T1000 (cell line): Measurements from ENCODE around the gene CDCA5.

Experiments used
- DNase-seq: peaks from one replicate; lab custom pipeline; 2025; ENCODE audit warnings: mixed read lengths; lab: John Stamatoyannopoulos, UW

Gene CDCA5

DNA sequence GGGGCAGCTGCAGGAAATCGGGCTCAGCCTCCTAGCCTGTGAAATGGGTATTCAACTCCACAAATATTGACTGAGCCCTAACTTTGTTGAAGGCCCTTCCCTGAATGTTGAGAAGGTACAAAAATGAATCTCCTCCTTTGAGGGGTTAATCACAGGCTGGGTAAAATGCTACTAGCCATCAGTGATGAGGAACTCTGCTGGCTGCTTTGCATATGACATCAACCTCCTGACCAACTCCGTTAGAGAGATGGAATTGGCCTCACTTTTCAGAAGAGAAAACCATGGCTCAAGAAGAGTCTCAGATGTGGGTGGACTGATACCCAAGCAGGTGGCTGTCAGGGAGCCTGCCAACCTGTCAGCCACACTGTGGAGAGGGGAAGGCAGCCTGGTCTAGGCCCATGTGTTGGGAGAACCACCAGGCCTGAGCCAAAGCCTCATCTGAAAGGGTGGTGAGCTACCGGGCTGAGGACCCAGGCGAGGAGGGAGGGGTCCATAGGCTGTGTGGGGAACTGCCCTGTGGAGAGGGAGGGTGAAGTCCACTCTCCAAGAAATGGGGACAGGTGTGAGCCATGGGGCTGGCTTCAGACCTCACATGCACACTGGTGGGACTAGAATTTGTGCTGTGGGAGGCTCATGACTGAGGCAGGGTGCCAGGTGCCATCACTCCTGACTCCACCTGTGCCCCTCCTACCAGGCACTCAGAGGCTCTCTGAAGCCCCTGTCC lies 11.8 kb downstream of the CDCA5 start:
- no peak for DNase-seq

DNA sequence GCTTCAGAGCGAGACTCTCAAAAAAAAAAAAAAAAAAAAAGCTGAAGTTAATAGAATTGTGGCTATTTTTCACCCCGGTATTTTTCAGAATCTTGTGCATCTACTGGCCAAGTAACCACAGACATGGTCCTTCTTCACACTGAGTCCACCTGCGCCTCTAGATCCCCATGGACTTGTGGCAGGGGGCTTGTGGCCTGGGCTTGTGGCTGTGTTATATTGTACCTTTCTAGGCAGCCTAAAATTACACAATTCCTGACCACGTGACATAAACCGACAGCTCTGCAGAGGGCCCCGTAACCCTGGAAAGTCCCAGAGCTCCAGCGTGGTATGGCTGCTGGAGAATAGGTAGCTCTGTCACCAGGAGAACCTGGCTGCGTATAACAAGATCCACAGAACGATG lies 14.6 kb downstream of the CDCA5 start:
- no peak for DNase-seq

DNA sequence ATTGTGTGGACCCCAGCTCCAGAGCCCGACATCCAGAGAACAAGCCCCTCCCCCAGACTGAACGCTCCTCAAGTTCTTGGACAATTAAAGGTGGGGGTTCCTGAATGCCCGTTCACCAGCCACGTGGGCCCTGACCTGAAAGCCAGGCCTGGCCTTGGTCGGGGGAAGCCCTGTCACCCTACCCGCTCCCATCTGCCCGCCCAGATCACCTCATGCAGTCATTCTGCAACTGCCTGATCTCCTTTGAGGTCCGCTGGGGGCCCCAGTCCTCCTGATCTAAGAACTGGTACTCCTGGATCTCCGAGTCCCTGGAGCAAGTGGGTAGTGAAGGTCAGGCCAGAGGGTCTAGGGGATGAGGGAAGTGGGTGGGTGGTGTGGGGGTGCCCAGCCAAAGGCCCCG lies 16.4 kb downstream of the CDCA5 start:
- no peak for DNase-seq

GRCh38 chr11:65066805-65067291 lies 17.0 kb downstream of the CDCA5 start:
- no peak for DNase-seq

DNA sequence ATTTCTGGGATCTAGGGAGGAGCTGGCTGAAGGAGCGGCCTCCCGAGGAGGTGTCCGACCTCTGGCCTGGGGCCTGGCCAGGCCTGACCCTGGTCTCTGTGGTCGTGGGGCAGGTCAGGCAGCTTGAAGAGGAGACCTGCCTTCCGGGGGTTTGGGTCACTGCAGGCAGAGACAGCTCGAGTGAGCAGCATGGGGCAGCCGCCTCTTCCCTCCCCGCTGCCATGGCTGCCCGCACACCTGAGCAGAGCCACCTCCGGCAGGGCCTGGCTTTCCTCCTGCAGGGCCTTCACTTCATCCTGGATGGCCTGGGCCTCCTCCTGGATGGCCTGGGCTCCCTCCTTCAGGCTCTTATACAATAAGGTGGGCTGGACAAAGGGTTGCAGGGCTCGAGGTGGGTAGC lies 17.5 kb downstream of the CDCA5 start:
- no peak for DNase-seq

GRCh38 chr11:65065851-65066250 lies 18.0 kb downstream of the CDCA5 start:
- DNase-seq, result no peak

- DNase-seq, result no peak
These were observed 19.0 kb downstream of the CDCA5 start for GRCh38 chr11:65064847-65065240.

DNA sequence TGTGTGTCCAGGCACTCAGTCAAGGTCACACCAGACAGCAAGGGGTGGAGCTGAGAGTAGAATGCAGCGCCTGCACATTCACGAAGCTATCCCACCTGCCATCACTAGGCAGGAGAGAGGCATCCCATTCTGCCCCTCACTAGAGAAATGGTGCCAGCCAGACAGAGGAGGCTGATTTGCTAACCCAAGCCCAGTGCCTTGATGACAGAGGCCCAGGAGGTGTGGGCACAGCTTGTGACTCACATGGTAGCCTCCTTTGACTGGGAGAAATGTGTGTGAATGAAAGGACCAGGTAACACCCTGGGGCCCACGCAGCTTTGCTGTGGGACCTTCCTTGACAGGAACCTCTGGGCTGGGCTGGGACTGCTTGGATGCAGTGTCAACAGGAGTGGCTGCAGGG lies 20.3 kb downstream of the CDCA5 start:
- DNase-seq, result no peak

DNA sequence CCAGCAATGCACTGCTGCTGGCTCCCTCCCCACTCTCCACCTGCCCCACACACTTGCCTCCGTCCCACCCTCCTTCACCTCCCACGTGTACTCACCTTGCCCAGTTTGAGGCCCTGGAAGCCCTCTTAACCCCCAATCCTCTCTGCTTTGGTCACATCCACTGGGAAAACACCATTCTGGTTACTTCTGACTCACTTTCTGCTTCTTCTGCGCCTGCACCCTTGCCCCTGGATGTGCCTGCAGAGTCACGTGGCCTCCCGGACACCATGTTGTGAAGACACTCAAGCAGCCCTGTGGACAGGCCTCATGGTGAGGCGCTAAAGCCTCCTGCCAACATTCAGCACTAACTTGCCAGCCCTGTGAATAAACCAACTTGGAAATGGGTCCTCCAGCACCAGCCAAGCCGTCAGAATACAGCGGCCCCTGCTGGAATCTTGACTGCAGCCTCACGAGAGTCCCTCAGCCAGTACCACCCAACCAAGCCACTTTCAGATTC lies 22.9 kb downstream of the CDCA5 start:
- peak; percentile 76 for DNase-seq

DNA sequence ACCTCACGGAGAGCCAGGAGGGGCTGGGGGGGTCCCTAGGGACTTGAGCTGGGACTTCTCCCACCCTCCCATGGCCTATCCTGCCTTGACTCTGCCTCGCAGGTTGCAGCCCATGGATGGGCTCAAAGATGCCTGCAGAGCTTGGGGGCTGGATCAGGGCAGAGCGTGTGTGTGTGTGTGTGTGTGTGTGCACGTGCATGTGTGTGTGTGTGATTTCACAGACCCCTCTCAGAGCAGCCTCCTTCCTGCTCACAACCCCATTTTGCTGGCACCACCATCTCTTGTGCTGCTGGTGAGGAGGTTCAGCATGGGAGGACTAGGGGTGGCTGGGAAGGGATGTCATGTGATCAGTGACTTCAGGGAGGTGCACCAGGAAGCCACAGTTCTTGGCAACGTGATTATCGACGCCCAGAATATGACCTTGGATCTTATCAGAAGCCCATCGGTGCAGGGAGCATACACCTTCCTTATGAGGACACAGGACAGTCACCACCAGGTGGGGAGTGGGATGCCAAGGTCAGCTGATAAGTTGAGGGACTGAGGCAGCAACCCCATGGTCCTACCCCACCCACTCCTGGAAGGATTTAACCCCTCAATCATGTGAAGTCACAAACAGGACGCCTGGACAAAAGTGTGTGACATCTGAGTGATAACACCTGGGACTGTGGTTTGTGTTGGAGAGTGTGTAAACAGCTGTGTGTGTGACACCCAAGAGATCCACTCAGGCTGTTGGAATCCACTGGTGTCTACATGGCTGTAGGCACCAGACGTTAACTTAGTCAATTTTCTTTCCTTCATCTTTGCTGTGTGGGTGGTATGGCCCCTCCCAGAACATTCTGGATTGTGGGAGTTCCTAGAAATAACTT lies 23.6 kb downstream of the CDCA5 start:
- DNase-seq, result no peak

GRCh38 chr11:65059523-65059922 lies 24.3 kb downstream of the CDCA5 start:
- DNase-seq, result no peak

DNA sequence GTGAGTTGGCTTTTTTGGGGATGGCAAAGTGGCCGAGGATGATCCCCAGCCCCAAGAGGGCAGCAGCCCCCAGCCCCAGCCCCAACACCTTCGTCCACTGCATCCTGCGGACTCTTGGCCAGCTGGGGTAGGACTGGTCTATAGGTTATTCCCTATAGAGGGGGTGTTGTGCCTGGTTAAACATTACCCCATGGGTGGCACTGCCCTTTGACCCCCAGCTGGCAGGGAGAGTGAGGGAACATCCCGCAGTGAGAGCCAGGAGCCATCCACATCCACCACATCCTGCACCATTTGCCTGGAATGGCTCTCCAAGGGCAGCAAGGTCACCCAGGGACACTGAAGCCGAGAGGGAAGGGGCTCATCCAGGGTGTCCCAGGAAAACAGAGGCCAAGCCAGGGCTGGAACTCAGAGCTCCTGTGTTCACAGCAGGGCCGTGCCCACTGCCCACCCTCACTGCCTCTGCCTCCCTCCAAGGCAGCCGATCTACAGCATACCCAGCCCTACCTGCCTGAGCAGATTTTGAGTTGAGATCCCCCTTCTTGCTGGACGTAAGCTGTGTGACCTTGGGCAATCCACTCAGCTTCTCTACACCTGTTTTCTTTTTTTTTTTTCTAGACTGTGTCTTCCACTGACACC lies 25.3 kb downstream of the CDCA5 start, which contains the start of gene NAALADL1:
Gene NAALADL1 (minus strand): TSS at position 135 of the 636 bp plus-strand sequence. CDS start 32 bp downstream, at position 103.
- DNase-seq, result no peak

DNA sequence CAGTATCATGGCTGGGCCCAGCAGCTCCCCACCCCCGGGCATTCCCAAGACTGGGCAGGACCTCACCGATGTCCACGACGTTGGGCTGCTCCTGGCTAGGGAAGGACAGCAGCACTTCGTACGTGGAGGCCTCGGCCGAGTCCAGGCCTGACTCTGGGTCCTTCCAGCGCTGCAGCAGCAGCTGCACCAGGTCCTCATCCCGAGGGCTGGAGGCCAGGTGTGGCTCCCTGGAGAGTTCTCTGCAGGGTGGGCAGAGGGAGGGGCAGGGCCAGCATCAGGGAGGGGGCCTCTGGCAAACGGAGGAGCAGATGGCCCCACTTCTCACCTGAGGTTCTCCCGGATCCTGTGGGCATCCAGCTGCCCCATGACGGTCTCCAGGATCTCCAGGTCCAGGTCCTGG lies 25.8 kb downstream of the CDCA5 start:
- no peak for DNase-seq

DNA sequence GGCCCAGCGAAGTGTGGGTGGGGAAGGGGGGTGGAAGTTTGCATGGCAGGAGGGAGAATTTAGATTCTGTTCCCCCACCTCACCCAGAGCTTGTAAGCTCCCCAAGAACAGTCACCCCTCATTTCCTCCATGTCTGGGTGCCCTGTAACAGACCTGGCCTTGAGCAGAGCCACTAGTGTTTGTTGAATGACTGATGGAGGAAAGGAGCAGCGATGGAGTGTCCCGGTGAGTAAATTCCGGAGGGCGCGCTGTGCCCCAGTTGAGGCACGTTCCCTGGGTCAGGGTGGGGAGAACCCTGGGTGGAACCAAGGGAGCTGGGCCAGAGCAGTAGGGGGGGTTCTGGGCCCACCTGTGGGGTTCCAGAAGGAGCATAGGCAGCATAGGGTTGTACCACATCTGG lies 26.3 kb downstream of the CDCA5 start:
- no peak for DNase-seq

- no peak for DNase-seq
These were observed 26.8 kb downstream of the CDCA5 start for GRCh38 chr11:65056999-65057398.

- no peak for DNase-seq
These were observed 28.3 kb downstream of the CDCA5 start for GRCh38 chr11:65055538-65055937.

- no peak for DNase-seq
These were observed 29.9 kb downstream of the CDCA5 start for GRCh38 chr11:65053827-65054508.

- no peak for DNase-seq
These were observed 32.4 kb downstream of the CDCA5 start for GRCh38 chr11:65051398-65051858.

GRCh38 chr11:65047581-65048422 lies 36.0 kb downstream of the CDCA5 start:
- no peak for DNase-seq

DNA sequence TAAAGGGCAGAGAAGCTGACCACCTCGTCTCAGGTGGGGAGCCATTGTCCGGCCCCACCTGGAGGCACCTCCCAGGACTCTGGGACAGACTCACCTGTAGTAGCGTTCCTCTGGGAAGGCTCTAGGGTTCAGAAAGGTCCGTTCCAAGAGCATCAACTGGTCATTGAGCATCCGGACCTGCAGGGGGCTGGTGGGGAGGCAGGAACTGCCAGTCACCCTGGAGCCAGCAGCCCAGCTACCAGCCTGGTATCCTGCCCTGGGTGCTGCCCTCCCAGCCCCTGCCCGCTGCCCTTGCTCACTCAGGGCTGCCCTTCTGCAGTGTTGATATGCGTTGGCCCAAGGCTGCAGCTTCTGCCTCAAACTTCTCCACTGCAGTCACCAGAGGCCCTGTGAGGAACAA lies 38.1 kb downstream of the CDCA5 start:
- no peak for DNase-seq

GRCh38 chr11:65045061-65045460 lies 38.8 kb downstream of the CDCA5 start:
- no peak for DNase-seq
